ENCODE data around the gene C1orf115.
"Not testable (repeated sequence)": the region's sequence is repeated elsewhere in the genome, so short reads cannot be mapped to it uniquely, and the experiment has no call there.

C1orf115 gene

GRCh38 chr1:220694866-220695382, 4.8 kb downstream of the C1orf115 start:
- DNase-seq = no peak

DNA sequence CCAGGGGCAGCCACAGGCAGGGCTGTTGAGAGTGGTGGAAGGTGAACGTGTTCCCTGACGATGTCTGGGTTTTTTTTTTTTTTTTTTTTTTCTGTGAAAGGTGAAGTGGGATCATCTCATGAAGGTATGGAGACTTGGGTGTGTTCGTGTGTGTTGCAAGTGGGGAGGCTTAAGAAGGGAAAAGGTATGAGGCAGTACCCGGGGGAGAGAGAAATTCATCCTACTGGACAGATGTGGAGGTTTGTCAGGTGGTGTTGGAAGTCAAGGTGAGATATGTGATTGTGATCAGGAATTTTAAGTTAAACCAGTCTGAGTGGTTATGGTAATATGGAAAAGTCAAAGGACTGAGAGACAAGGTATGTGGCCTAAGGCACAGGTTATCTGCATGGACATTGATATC, 5.3 kb downstream of the C1orf115 start:
- DNase-seq = no peak

GRCh38 chr1:220696226-220696862, 6.2 kb downstream of the C1orf115 start:
- no peak for DNase-seq

DNA sequence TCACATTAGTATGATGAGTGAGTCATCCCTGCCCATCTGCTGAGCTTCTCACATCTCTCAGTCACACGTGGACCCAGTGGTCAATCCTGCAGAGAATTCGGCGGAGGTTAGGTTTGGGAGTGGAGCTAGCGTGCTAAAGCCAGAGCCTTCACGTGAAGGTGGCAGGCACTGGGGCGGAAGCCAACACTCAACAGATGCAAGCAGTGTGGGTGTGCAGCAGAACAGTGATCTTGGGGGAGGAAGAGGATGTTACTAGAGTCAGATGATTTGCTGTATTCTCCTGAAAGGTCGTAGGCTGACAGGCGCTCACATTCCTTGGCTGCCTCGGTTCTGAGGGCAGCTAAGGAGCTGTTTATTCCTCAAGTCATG, 6.7 kb downstream of the C1orf115 start:
- no peak for DNase-seq

GRCh38 chr1:220697326-220697725, 7.2 kb downstream of the C1orf115 start:
- DNase-seq = no peak

- no peak for DNase-seq
These were observed 8.4 kb downstream of the C1orf115 start for GRCh38 chr1:220698607-220699016.

DNA sequence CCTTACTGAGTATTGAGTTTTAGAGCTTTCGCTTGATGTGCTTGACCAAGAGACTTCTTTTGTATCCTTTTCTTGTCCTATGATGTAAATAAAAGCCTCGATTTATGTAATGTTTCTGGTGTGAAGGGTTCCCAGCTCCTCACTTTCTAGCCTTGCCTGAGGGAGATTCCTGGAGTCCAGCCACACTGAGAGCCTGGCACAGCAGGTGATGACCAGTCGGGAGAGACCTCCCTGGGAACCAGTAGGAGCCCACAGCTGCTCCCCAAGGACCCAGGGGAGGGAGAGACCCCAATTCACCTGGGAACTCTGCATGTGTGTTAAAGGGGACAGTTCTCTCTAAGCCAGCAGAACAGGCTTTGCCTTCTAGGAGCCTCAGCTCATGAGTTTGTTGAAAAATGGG, 8.9 kb downstream of the C1orf115 start:
- no peak for DNase-seq

DNA sequence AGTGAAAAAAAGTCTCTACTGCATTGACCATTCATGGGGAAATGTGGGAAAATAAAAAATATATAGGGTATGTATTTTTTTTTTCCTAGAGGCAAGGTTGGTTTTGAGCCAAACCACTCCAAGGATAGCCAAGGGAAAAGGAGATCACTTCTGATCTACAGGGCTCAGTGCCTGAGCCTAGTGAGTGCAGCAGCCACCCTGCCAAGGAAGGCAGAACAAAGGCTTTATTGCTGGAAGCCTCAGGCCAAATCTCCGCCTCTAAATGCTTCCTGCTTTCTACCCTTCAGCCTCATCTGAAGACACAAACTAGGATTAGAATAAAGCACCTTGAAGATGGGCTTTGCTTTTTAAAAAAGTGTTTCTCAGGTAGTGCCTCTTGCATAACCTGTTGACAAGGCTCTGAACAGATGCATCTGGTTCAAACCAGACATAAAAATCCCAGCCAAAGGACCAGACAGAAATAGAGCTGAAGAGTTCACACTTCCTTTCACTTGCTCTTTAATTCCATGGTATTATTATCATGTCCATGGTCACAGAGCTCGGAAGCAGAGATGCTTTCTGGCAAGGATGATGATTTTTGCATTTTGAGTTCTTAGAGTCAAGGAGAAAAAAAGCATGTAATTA, 10.5 kb downstream of the C1orf115 start:
- DNase-seq = no peak

DNA sequence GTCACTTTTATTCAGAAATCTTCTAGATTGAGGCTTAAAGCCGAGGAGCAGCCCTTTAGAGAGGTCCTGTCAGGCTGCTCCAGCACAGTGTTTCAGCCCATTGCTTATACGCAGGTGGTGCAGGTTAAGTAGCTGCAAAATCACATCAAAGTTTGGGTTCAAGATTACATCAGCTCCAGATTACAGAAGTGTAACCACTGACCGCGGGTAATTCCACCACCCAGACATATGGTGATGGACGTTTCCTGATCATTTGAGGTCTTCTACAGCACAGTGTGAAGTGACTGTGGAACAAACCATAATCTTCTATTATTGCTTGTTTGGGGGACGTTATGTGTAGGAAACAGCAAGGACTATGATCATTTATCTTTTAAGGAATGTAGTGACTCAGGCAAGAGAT, 11.8 kb downstream of the C1orf115 start:
- no peak for DNase-seq

DNA sequence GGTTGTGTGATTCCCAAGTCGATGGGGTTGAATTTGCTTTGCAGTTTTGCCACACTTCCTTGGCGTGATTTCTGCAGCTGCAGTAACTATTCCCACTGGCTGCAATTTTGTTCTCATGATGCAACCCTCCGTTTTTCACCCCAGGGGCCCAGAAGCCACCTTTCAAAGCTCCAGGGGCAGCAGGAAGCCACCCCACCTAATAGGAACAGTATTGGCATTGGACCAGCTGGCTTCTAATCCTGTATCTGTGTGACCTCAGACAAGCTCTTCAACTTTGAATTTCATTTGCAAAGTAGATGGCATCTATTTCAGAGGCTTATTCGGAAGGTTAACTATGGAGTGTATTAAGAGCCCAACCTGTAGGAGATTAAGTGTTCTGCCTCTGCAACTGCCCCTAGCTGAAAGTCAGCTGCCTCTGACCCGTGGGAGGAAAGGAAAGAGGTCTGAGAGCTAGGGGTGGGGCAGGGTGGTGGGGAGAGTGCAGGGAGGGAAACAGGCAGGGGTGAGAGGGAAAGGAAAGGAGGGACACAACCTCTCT, 12.6 kb downstream of the C1orf115 start:
- DNase-seq = no peak

DNA sequence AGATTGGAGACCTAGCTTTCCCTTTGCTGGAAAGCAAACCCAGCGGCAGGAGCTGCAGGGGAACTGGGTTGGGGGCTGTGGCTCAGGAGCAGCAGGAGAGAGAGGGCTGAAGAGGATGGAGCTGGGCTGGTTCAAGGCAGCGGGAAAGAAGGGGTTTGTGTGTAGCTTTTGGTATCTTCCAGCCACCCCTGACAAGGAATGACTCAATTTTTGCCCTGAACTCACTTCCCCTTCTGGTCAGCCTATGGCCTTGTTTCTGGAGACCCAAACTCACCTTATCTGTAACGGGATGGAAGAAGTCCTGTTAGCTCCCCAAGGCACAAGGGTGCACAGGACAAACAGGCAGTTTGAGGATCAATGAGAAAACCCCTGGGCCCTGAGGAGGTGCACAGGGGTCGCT, 13.1 kb downstream of the C1orf115 start:
- no peak for DNase-seq

GRCh38 chr1:220705782-220706181, 15.6 kb downstream of the C1orf115 start:
- DNase-seq = no peak

GRCh38 chr1:220706480-220706879, 16.3 kb downstream of the C1orf115 start:
- DNase-seq = no peak

DNA sequence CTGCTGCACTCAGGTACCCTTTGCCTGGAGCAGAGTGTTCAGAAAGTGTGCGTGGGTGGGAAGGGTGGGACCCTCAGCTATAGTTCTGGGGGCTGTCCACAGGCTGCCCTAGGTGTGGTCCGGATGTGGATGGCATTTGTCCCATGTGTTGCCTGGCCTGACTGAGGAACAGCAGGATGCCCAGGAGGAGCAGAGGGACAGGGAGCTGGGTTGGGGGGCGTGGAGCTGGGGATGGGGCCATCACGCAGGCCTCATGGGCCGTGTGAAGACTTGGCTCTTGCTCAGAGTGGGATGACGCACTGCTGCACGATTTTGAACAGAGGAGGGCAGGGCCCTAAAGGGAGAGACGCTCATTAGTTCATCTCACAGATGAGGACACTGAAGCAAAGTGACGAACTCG, 17.0 kb downstream of the C1orf115 start:
- no peak for DNase-seq

GRCh38 chr1:220708244-220708643, 18.1 kb downstream of the C1orf115 start:
- DNase-seq = no peak

GRCh38 chr1:220708936-220709801, 19.0 kb downstream of the C1orf115 start:
- DNase-seq = no peak

GRCh38 chr1:220710333-220710732, 20.2 kb downstream of the C1orf115 start:
- no peak for DNase-seq

- no peak for DNase-seq
These were observed 21.1 kb downstream of the C1orf115 start for GRCh38 chr1:220711056-220711809.

DNA sequence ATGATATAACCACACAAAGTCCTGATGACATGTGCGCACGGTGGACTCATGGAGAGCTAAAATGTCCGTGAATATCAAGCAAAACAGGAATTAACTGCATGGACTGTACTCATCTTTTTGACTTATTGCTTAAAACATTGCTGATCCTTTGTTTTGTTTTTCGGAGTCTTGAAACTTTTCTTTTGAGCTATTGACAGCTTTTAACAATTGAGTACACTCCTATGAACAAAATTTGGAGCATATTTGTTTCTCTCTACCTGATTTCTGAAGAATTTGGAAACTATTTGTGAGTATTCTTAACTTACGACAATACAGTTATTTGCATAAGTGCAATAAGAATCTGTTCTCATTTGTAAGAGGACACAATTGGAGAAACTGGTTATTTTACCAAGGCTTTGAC, 25.8 kb downstream of the C1orf115 start:
- DNase-seq = not testable (repeated sequence)

- no peak for DNase-seq
These were observed 27.9 kb downstream of the C1orf115 start for GRCh38 chr1:220717800-220718640.

DNA sequence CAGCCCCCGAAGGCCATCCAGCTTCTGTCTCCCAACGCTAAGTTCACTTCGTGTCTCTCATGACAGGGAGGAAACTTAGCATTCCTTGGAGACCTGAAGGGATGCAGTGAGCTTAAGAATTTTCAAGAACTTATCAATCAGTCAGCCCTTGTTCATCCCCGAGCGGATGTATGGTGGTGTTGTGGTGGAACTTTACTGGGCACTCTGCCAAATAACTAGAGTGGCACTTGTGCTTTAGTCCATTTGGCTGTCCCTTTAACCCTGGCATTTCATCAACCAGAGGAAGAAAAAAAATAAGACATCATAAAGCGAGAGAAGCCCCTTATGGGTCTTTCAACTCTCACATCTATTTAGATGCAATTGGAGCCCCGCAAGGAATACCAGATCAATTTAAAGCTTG, 31.1 kb downstream of the C1orf115 start:
- DNase-seq = not testable (repeated sequence)

DNA sequence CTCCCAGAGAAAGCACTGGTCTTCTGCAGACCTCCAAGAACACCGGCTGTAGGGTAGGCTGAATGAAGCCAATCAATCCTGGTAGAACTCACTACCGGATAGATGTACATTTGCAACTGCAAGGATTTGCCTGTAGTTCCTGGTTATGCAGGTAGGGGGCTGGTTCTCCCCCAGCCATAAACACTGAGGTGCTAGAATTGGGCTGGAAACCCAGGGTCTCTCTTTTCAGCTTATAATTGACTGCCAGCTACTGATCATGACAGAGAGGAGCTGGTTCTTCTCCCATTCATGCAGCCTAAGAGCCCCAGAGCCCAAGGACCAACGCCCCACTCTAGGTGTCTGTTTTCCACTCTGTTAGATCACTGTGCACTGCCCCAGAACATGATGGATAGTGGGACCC, 36.5 kb downstream of the C1orf115 start:
- no peak for DNase-seq
